GM19455 (cell line): Measurements from ENCODE around the gene THSD7B.
"Not testable (repeated sequence)": the region's sequence is repeated elsewhere in the genome, so short reads cannot be mapped to it uniquely, and the experiment has no call there.

Experiments used
- ATAC-seq: cut with Tn5 transposase; IDR thresholded peaks from one replicate; pipeline ENCODE4 v1.9.1; 2021; ENCODE audit not compliant: unreplicated experiment

THSD7B gene

GRCh38 chr2:137023205-137023604, 257.9 kb downstream of the THSD7B start:
- no peak for ATAC-seq

DNA sequence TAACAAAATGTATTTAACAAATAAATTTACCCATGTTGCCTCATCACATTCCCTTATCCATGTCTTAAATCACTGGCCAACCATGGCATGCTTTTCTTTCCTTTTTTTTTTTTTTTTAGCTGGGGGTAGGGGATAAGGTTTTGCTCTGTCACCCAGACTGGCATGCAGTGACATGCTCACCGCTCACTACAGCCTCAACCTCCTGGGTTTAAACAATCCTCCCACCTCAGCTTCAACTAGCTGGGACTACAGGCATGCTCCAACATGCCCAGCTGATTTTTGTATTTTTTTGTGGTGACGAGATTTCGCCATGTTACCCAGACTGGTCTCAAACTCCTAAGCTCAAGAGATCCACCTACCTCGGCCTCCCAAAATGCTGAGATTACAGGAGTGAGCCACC, 266.4 kb downstream of the THSD7B start:
- no peak for ATAC-seq

DNA sequence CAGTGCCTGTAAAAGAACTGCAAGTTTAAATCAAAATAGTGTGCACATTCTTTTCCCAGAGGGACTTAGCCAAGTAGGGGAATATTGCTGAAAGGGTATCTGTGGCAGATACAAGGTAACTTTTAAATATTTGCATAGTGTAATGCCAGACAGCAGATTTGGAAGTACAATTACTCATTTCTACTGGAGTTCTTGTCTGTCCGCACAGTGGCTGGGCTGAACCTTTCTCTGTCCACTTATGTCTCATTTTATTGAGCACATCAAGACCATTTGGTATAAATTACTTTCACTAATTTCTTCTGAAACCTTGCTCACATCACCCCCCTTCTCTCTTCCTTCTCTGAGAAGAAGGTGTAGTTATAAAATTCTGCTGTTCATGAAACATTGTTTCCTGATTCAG, 271.3 kb downstream of the THSD7B start:
- no peak for ATAC-seq

- ATAC-seq = no peak
These were observed 274.3 kb downstream of the THSD7B start for GRCh38 chr2:137039482-137040152.

- no peak for ATAC-seq
These were observed 282.0 kb downstream of the THSD7B start for GRCh38 chr2:137047369-137047768.

DNA sequence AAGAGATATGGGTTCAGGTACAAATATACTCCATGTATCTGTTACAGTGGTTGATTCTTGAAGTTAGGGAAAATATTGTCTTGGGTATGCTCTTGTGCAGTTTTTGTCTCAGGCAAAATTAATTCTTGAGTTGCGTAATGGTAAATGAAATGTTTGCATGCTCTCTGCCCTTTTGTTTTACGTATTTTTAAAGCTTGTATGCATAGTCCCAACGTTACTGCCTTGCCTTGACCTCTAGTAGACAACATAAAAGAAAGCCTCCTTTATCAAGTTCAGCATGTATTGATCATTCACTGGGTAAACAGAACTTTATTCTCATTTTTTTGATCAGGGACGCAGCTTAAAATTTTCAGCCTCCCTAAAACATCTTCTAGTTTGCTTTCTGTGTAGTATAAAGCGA, 283.1 kb downstream of the THSD7B start:
- no peak for ATAC-seq

DNA sequence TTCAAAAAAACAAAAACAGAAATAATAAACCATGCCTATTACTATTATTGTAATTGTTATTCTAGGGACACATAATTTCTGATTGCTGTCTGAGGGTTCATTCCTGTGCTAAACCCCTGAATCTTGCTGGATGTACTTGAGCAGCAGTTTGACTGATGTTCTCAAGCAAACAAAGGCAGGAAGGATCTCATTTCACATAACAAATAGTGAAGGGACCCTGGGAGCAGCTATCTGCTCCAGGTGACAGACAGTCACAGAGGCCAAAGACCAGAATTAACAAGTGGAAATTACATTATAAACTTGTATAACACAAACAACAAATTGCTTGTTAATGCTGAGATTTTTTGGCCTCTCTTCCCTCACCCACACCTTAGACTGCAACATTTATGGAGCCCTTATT, 284.2 kb downstream of the THSD7B start:
- no peak for ATAC-seq

GRCh38 chr2:137050949-137051348, 285.6 kb downstream of the THSD7B start:
- ATAC-seq = no peak

DNA sequence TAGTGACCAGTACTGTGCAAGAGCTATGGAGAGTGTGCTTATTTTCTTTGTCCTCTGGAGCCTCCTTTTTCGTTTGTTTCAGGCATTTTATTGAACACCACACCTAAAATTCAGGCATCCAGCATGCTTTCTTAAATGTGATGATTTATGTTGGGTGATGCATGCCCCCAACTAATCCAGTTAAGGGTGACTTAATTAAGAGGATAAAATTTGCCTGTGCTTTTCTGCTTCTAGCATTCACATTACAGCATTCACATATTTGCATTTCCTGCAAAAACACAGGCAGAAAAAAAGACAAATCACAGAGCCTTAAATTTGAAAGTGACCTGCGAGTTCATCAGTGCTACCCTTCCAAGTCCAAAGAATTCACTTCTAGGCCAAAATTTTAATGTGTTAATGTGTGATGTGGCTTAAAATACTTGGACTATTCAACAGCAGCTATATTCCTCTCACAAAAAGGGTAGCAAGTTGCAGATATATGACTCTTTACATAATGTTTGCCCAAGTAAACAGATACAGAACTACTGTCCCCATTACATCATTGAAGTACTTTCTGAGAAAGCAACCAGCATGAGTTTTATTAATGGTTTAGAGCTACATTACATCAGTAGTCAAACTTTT, 286.5 kb downstream of the THSD7B start:
- ATAC-seq = no peak

GRCh38 chr2:137056704-137057103, 291.4 kb downstream of the THSD7B start:
- ATAC-seq = no peak

- ATAC-seq = not testable (repeated sequence)
These were observed 310.9 kb downstream of the THSD7B start for GRCh38 chr2:137076111-137076765.

- no peak for ATAC-seq
These were observed 326.4 kb downstream of the THSD7B start for GRCh38 chr2:137091704-137092103.

- ATAC-seq = no peak
These were observed 327.8 kb downstream of the THSD7B start for GRCh38 chr2:137093116-137093515.

DNA sequence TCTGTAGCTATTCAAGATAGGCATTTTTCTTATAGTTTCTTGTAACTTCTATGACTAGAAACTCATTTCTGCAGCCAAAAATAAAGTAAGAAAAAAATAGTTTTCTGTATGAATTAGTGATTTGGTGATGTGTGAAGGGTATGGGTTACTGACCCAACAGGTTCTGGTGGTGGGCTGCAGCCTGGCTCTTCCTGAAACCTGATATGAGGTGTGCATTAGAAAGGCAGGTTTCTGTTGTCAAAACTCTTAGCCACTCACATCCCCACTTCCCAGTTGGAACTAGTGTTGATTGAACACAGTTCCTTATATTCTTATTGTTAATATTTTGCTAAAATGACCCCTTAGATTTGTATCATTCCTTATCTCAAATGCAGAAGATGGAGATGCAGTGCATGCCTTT, 330.8 kb downstream of the THSD7B start:
- no peak for ATAC-seq

DNA sequence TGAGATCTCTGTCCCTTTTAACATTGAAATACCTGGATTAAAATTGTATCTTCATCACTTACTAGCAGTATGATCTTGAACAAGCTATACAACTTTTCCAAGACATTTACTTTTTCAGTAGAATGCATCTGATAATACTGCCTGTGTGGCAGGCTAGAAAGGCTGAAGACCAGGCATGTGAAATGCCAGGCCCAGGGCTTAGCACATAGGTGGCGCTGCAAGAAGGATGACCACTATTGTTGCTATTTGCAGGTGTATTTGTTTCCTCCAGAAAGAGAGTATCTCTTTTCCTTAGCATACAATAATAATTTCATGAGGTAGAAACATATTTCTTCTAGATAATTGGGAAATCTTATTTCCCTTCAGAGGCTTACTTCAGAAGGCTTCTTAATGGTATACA, 331.3 kb downstream of the THSD7B start:
- ATAC-seq = no peak

- ATAC-seq = not testable (repeated sequence)
These were observed 336.5 kb downstream of the THSD7B start for GRCh38 chr2:137101814-137102213.

DNA sequence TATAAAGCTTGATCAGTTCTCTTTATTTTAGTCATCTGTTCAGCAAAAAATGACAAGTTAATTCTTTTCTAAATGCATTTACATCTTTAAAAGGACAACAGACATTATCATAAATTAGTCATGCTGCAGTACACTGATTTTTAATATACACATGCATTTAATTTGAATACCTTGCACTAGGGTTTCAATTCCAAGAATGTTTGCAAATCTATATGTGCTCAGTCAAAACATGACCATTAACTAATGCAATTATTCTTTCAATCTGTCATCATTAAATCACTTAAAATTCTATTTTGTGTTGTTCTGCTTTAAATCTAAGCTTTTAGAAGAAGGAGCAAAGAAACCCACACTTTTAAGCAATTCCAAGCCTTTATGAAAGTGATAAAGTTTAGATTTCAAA, 342.6 kb downstream of the THSD7B start:
- no peak for ATAC-seq

- no peak for ATAC-seq
These were observed 346.6 kb downstream of the THSD7B start for GRCh38 chr2:137111896-137112295.

DNA sequence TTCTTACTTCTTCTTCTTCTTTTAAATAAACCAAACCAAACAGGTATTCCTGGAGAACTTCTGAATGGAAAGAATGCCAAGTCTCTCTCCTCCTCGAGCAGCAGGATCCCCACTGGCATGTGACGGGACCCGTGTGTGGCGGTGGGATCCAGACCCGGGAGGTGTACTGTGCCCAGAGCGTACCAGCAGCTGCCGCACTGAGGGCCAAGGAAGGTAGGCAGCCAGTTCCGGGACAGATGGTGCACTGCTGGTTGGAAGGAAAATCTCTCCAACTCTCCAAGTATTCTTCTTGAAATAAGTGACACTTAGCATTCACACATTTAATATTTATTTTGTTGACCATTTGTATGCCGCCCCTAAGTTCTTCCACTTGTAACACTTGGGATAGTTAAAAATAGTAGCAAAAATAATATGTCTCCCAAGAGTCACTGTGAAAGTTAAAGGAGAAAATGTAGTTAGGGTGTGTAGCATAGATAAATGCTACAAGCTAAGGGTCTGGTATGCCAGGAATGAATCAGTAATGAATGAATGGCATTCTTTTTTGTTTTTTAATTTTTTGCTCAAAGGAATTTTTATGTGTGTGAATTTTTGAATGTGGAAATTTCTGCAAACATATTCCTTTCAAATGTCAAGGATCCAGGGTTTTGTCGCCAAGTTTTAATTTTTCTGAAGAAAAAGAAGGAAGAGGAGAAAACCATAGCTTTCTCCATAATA, 349.9 kb downstream of the THSD7B start:
- no peak for ATAC-seq

DNA sequence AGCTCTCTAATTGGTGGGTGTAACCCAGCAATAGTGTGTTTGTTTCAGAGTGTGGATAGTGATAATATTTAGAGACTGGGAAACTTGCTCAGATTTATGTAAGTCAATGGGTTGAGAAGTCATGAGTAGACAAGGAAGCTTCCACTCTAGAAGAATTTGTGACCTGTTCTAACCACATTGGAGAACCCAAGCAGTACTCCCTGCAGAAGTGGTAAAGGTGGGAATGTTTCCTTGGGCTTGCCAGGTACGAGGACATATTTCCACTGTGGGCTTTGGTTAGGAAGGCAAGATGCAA, 350.4 kb downstream of the THSD7B start:
- no peak for ATAC-seq

DNA sequence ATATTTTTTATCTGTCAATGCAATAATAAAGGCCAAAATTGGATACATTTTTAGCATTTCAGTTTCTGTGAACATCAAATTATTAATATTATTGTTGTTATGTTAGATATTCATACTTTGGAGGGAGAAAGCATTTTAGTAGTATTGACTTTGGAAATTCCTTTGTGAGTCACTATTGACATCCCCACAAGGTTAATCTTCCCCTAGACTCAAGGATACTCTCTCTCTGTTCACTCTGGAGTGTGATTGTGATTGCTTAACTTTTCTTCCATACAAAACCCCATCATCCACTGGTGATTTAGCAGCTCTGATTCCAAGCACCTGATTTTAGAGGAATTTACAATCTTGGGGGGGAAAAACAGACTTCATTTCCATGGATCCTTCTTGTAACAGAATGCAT, 352.0 kb downstream of the THSD7B start:
- ATAC-seq = no peak

- ATAC-seq = no peak
These were observed 352.8 kb downstream of the THSD7B start for GRCh38 chr2:137118140-137118539.
